ENCODE results near the gene ANXA4.
"Not testable (repeated sequence)": the region's sequence is repeated elsewhere in the genome, so short reads cannot be mapped to it uniquely, and the experiment has no call there.

Gene ANXA4

GRCh38 chr2:69801745-69802290, 59.9 kb downstream of the ANXA4 start:
- no peak overlapping the region for H3K4me3 ChIP-seq (ENCODE audit: low read depth, low read length)
- TF ChIP-seq CTCF (IDR thresholded peaks at IDR 0.05; ENCODE audit: low read depth, low read length), result no peak

- not testable (repeated sequence) for H3K4me3 ChIP-seq (ENCODE audit: low read depth, low read length)
Measured at GRCh38 chr2:69802781-69803367, 60.9 kb downstream of the ANXA4 start.

GRCh38 chr2:69804416-69804815, 62.5 kb downstream of the ANXA4 start:
- H3K4me3 ChIP-seq (ENCODE audit: low read depth, low read length), result no peak overlapping the region
- no peak for TF ChIP-seq CTCF (IDR thresholded peaks at IDR 0.05; ENCODE audit: low read depth, low read length)

GRCh38 chr2:69805887-69806286, 64.0 kb downstream of the ANXA4 start:
- TF ChIP-seq CTCF (IDR thresholded peaks at IDR 0.05; ENCODE audit: low read depth, low read length), result no peak
- no peak overlapping the region for H3K4me3 ChIP-seq (ENCODE audit: low read depth, low read length)

GRCh38 chr2:69807821-69808540, 66.0 kb downstream of the ANXA4 start:
- no peak for TF ChIP-seq CTCF (IDR thresholded peaks at IDR 0.05; ENCODE audit: low read depth, low read length)
- H3K4me3 ChIP-seq (ENCODE audit: low read depth, low read length), result no peak overlapping the region

GRCh38 chr2:69810550-69810949, 68.6 kb downstream of the ANXA4 start:
- no peak overlapping the region for H3K4me3 ChIP-seq (ENCODE audit: low read depth, low read length)
- no peak for TF ChIP-seq CTCF (IDR thresholded peaks at IDR 0.05; ENCODE audit: low read depth, low read length)

- H3K4me3 ChIP-seq (ENCODE audit: low read depth, low read length), result no peak overlapping the region
- TF ChIP-seq CTCF (IDR thresholded peaks at IDR 0.05; ENCODE audit: low read depth, low read length), result no peak
Measured at GRCh38 chr2:69811018-69811417, 69.1 kb downstream of the ANXA4 start.
